GM19438 (cell line): ENCODE results near the gene SIM2.

Source experiments
- ATAC-seq: cut with Tn5 transposase; IDR thresholded peaks from one replicate; pipeline ENCODE4 v1.9.1; 2021; ENCODE audit warnings: low read depth; ENCODE audit not compliant: unreplicated experiment

Gene SIM2

DNA sequence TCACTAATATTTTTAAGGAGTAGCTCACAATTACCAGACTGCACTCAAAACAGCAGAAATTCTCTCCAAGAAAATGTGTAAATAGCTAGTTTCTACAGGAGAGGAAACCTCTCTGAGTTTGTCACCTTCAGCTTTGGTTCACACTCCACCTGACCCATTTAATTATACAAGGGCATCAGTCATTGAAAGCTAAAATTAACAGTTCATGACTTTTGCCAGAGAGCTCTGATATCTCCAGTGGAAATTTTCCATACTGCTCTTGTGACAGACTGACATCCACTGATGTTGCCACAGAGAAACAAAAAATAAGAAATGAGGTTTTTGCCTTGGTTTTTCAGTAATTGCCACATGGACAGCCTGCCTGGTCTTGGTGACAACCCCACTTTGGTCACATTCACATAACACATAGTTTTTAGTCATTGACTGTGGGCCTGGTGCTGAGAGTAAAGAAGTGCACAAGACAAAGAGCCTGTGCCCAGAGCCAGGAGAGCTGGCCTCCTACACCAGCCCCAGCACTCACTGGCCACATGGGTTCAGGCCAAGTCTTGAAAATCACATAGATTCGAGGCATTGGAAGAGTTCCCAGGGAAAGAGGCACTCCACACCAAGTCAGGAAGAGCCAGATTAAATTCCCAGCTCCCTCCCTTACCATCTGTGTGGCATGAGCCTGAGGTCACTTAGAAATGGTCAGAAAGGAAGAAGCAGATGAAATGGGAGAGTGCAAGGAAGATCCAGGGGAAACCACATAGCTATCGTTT lies 13.8 kb upstream of the SIM2 start:
- no peak for ATAC-seq

DNA sequence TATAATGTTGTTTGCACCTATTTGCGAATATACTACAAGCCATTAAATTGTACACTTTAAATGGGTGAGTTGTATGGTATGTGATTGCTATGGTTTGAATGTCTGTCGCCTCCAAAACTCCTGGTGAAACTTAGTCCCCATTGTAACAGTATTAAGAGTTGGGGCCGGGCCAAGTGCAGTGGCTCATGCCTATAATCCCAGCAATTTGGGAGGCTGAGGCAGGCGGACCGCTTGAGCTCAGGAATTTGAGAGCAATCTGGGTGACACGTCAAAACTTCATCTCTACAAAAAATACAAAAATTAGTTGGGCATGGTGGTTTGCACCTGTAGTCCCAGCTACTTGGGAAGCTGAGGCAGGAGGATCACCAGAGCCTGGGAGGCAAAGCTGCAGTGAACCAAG lies 12.0 kb upstream of the SIM2 start:
- ATAC-seq, result no peak

DNA sequence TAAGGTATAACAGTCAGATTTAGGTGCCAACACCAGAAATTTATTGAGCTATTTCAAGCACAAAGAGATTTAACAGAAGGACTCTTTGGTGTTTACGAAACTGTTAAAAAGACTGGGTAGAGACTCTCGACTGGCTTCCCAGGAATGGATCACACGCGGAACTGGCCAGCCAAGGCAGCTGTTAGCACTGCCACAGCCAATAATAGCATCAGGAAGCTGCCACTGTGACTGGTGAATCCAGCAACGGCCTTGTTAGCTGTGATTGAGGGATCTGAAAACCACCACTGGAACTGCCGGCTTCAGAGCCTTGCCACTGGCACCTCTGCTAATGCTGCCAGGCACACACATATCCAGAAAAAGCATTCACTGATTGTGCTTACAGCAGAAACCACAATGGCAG lies 10.6 kb upstream of the SIM2 start:
- no peak for ATAC-seq

DNA sequence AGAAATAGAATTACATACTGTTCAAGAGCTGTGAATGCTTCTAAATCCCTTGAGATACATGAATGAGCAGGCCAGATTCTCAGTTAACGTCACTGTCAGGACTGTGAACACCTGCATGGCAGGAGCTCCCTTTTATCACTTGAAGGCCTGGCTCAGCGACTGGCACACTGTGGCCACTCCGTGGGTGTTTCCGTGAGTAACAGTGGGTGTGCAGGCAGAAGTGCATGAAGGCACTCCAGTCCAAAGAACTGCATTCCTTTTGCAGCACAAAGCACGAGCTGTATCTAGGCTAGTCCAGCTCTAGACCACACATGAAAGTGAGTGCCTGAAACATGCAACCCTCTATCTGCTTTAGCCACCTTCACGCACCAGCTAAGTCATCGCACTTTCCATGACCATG lies 9.6 kb upstream of the SIM2 start:
- ATAC-seq, result no peak

DNA sequence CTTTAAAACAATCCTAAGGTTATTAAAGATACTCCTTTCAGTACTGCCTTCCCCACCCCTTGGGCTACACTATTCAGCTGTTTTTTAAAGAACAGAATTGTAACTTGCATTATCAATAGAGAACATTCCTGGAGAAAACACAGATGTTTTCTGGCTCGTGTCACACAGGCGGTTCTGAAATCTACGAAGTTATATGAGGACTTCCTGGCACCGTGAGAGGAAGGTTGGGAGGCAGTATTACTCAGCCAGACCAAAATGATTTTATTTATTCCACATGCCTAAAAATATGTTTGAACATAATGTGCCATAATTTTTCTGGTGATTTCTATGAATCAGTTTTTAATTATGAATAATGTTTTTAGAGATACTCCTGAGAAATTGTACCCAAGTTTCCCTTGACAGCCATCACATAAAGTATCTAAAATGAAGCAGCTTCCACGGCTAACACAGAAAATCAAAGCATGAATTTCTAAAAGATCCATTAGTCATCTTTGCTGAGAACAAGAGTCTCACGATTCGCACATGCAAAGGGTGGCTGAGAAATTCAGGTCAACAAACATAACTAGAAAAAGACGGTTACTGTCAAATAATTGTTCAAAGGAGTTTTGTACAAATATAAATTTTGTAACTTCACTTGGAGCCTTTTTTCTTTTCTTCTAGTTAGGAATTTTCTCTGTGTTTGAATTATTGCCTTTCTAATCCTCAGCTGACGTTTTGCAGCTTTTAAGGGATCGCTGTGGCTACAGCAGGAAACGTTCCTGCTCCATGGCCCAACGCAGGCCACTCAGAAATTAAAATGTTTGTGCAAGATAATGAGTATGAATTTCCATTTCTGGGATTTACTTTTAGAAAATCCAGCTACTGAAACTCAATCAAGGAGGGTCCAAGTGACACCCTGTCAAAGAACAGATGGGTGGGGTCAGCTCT lies 8.0 kb upstream of the SIM2 start:
- no peak for ATAC-seq

DNA sequence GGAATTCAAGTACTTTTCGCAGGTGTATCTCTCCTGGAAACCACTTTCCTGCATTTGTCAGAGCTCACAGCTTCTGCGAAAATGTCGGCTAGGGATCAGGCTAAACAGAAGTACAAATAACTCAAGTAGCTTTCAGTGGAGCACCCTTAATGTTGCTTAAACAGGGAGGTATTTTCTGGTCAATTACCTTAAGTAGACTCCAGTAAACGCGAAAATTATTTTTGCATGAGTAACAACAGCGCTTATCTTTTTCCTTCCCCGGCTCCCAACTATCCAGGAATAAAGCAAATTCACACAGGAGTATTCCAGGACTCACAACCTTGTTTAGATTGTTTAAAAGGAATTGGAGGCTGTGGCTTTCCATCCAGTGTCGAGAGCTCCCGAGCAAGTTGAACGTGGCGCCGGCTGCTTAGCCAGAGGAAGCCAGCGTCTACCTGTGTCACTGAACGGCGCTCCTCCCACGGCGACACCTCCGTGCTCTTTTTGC lies 7.3 kb upstream of the SIM2 start:
- ATAC-seq, result no peak

DNA sequence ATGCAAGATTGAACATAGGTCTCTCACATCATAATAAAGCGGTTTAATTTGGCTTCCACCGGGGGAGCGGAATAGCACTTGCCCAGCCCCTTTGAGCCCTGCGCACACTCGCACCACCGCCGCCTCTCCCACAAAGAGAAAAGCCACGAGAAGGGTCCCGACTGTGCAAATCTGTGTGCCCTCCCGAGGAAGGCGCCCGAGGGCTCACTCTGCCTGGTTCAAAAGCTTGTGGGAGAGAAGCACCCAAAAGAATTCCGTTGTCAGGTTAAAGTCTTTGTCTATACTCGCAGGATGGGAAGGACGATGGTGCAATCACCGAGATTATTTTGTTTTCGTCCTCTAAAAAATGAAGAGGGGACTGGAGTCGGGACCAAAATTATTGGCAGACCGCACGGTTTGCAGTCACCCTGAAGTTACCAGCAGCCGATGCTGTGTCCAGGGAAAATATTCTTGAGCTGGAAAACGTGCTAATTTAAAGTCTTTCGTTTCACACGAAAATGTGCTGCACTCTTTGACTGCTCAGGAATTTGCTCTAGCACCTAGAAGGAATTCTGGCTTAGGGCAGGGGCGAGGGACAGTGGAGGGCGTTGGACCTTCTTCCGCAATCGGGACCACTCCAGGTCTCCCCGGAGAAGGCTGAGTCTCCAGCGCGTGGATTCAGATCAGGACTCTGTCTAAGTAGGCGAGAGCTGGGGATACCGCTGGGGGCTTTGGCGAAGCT lies 6.6 kb upstream of the SIM2 start:
- no peak for ATAC-seq

DNA sequence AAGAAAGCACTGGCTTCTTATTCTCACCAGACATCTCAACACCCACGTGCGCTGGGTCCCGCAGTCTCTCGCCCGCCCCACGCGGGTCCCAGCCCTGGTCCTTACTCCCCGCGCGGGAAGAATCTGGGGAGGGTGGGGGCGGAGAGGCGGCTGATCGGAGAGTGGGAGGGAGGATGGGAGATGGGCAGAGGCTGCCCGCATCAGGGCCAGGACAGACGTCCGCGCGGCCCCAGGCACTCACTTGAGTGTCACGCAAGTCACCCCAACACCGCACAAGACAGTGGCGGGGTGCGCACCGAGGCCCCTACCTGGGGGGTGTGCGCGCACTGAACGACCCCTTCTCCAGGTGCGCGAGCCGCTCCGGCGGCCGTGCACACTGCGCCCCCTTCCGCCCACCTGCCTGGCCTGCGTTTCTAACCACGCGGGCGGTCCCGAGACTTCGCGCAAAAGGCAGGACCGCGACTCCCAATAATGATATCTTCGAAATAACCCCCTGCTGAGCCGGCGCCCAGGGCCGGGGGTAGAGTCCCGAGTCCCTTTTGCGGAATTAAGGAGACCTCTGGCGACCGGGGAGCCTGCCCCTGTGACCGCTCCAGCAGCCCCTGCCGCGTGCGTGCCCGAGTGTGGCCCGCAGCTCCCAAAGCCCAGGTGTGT lies 6.0 kb upstream of the SIM2 start:
- ATAC-seq, result no peak

DNA sequence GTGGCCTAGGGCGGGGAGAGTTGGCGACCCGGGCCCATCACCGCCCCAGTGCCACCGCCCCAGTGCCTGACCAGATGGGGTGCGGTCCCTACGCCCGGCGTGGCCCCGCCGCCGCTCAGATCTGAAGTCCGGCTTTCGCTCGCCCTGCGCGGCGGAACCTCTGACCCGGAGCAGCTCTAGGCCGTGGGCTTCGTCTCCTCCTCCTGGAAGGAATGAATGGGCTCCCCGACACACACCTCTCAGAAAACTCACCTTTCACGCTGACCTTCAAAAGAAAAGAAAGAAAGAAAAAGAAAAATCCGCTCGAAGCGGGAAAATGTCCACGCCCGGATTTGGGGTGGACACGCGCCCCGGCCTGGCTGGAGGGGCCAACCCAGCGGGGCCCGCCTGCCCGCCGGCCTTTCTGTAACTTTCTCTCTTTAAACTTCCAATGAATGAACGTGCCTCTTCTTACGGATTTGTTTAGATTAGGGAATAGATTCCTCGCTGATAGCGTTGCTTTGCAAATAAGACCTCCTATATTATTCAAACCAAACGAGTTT lies 5.4 kb upstream of the SIM2 start:
- no peak for ATAC-seq

DNA sequence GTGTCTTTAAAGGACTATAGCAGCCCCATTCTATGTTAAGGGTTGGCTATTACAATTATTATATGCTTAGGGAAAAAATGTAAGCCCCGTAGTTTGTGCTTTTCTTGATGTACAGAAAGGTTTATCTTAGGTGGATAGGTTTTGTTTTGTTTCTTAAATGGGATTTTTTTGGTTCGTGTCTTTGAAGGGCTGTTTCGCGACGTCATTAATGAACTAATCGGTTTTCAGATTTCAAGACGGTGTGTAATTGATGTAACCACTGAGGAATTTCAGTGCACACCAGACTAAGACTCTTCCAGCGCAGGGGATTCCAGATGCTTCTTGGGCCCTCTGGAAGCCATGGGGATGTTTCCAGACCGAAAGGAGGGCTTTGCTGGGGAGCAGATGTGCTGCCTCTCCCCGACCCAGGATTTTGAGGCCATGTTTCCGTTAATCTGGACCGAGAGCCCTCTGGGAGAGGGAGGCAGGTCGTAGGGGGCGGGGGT lies 4.8 kb upstream of the SIM2 start:
- no peak for ATAC-seq

DNA sequence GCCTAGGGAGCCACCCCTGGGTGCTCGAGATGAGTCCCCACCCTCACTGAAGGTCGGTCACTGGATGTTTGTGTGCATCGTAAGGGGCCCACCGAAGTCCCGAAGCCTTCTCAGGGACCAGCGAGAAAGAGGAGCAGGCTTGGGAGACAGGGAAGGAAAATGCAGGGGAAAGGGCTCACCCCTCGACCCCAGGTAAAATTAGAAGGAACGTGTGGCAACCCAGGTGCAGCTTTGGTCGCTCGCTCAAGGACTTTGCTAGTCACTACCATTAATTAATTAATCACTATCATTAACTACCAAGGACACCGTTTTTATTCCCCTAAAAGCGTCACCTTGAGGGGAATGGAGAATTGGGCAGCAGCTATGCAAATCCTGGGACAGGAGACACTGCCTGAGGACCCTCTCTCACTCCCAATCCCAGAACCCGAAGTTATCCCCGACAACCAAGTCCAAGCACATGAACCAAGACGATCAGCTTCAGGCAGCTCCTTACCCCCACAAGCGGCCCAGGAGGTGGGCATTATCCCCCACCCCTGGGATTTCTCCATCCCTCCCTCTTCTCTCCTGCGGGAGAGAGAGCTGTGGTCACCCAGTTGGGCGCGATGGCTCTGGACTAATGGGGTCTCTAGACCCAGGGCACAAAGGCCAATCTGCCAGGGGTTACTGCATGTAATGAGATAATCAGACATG lies 4.2 kb upstream of the SIM2 start:
- ATAC-seq, result no peak

DNA sequence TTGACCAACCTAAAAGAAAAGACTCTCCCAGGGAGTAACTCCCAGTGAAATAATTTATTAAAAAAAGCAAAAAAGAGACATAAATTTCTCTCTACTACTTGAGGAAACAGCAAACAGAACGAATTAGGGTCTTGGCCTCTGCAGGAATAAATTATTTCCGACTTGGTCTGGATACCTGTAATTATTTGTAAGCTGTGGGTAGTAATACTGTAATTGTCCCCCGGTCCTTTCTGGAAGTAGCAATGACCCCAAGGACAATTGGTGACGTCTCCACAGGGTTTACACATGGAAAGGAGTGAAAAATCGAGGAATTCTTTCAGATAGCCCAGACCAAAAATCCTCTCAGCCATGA lies 3.7 kb upstream of the SIM2 start:
- ATAC-seq, result no peak

DNA sequence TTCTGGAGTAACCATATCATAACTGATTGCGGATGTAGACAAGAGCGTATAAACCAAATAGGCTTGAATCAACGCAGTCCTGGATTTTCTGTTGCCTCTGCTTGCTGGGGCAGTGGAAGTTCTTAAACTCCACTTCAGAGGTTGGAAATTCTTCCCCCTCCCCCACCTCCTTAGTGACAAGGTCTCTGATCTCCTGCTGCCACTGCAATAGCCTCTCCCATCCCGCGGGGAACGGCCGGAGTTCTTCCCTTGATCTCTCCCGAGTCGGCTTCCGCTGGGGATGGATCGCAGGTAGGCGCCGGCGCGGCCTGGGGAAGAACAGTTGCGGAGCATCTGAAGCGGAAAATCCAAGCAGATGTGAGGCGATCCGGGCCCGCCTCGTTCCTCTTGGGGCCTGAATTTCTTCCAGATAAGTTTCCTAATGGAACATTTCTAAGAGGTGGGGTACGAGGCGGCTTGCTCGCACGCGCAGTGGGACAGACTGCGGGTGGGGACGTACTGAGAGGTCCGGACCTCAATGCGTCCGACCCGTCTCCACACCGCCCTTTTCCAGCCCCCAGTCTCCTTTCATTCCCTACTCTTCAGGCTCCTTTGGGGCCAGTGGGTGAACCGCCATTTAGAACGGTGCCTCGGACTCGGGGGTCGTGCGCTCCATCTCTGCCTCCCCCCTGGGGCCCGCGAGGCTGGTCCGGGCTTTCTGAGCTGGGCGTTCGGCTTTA lies 3.1 kb upstream of the SIM2 start:
- ATAC-seq, result no peak

DNA sequence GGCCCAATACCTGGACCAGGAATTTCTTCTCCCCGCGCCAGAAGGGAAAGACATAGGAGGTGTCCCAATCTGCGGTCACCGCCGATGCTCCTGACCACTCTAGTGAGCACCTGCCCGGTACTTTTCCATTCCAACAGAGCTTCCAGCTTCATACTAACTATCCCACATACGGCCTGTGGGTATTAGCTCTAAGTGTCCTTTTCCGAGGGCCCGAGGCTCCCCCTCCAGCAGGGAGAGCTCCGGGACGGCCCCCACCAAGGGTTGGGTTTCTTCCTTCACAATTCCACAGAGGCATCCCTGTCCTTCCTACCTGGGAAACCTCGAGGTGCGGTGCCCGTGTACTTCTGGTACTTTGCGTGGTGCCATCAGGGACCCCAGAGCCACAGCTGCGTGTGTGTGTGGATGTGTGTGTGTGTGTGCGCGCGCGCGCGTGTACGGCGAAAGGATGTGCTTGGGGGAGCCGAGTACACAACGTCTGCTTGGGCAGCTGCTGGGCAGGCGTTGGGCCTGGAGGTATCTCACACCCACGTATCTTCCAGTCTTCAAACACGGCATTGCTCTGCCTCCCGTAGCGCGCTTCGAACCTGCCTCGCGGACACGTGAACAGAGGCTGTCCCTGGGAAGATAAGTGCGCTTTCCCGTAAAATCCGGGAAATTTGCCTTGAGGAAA lies 2.4 kb upstream of the SIM2 start:
- ATAC-seq, result no peak

DNA sequence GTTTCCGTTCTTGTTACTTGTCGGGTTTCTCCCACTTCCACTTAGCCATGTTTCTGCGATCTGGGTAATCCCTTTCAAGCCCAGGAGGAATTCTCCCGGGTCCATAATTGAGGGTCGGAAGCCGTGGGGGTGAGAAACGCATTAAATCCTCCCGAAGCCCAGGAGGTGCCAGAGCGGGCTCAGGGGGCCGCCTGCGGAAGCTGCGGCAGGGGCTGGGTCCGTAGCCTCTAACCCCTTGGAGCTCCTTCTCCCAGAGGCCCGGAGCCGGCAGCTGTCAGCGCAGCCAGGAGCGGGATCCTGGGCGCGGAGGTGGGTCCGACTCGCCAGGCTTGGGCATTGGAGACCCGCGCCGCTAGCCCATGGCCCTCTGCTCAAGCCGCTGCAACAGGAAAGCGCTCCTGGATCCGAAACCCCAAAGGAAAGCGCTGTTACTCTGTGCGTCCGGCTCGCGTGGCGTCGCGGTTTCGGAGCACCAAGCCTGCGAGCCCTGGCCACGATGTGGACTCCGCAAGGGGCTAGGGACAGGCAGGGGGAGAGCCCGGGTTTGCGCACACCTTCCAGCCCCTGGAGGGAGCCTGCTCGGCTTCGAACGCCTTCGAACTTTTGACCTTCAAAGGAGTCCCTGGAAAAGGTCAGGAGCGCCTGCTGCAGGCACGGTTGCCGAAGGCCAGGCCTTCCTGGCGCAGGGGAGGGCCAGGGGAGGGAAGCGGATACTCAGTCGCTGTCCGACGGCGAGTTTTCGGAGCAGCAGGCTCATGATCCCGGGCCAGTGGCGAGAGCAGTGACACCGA lies 1.7 kb upstream of the SIM2 start:
- ATAC-seq, result no peak

DNA sequence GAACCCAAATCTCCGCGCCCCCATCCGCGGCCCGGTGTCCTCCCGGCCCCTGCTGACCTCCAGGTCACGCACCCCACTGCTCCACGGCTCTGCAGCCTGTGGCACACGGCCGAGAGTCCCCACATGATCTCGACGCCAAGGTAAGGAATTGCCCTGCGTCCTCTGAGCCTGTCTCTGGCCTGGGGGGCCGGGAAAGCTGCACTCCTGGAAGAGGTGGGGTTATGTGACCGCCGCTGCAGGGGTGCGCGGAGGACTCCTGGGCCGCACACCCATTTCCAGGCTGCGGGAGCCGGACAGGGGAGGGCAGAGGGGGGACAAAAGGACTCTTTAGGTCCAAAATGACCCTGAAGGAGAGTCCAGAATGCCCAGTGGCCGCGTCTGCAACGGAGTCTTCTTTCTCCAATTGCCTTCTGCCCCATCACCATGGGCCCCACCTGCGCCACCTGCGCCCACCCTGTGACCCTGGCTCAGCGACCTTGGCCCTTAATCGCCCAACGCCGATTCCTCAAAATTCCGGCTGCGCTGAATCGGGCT lies 997 bp upstream of the SIM2 start:
- no peak for ATAC-seq

DNA sequence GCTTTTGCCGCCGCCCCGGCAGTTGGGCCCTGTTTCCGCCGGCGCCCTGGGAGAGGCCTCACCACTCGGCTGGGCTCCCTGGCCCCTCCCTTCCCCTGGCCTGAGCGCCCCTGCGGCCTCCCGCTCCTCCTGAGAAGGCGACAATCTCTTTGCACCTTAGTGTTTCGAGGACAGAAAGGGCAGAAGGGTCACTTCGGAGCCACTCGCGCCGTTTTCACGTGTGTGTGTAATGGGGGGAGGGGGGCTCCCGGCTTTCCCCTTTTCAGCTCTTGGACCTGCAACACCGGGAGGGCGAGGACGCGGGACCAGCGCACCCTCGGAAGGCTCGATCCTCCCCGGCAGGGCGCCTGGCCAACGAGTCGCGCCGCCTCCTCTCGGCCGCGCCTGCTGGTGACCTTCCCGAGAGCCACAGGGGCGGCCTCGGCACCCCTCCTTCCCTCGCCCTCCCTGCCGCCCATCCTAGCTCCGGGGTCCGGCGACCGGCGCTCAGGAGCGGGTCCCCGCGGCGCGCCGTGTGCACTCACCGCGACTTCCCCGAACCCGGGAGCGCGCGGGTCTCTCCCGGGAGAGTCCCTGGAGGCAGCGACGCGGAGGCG lies 432 bp upstream of the SIM2 start:
- ATAC-seq, result no peak
